GM12872 (cell line): ENCODE results near the gene APIP.

Experiments used
- TF ChIP-seq, protein P1 (sequence below): IDR thresholded peaks from 3 replicates; pipeline ENCODE4 v1.5.1; 2011; ENCODE audit warnings: low read depth, mild to moderate bottlenecking, low read length, moderate library complexity; ENCODE audit not compliant: insufficient read depth

Gene APIP

DNA sequence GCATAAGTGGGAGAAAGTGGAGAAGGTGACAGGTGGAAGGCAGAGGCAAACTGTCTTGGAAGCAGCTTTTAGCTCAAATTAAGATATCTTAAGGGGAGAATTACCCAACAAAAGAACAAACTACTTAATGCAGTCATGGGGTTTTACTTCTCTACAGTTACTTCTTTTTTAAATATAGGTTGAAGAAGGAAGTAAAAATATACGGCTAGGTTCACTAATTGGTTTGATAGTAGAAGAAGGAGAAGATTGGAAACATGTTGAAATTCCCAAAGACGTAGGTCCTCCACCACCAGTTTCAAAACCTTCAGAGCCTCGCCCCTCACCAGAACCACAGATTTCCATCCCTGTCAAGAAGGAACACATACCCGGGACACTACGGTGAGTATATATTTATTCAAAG, 41.0 kb upstream of the APIP start:
- TF ChIP-seq, protein P1, sequence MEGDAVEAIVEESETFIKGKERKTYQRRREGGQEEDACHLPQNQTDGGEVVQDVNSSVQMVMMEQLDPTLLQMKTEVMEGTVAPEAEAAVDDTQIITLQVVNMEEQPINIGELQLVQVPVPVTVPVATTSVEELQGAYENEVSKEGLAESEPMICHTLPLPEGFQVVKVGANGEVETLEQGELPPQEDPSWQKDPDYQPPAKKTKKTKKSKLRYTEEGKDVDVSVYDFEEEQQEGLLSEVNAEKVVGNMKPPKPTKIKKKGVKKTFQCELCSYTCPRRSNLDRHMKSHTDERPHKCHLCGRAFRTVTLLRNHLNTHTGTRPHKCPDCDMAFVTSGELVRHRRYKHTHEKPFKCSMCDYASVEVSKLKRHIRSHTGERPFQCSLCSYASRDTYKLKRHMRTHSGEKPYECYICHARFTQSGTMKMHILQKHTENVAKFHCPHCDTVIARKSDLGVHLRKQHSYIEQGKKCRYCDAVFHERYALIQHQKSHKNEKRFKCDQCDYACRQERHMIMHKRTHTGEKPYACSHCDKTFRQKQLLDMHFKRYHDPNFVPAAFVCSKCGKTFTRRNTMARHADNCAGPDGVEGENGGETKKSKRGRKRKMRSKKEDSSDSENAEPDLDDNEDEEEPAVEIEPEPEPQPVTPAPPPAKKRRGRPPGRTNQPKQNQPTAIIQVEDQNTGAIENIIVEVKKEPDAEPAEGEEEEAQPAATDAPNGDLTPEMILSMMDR = no peak

- TF ChIP-seq, protein P1 = no peak
Measured at GRCh38 chr11:34953955-34954354, 37.8 kb upstream of the APIP start.

GRCh38 chr11:34948696-34949095, 32.5 kb upstream of the APIP start:
- TF ChIP-seq, protein P1 = no peak

DNA sequence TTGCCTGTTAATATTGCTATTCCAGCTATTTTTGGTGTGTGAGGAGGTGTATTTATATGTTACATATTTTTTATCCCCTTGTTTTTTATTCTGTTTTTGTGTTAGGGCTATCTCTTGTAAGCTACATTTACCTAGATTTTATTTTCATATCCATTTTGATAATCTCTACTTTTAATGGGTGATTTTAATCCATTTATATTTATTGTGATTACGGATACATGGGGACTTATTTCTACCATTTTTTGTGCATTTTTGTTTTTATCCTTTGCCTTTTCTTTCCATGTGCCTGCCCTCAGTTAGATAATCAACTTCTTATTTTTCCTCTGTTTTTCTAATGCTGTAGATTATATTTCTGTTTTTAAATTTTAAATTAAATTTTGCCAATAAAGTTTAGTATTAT, 28.5 kb upstream of the APIP start:
- TF ChIP-seq, protein P1 = no peak

- TF ChIP-seq, protein P1 = no peak
Measured at GRCh38 chr11:34941688-34942087, 25.5 kb upstream of the APIP start.

DNA sequence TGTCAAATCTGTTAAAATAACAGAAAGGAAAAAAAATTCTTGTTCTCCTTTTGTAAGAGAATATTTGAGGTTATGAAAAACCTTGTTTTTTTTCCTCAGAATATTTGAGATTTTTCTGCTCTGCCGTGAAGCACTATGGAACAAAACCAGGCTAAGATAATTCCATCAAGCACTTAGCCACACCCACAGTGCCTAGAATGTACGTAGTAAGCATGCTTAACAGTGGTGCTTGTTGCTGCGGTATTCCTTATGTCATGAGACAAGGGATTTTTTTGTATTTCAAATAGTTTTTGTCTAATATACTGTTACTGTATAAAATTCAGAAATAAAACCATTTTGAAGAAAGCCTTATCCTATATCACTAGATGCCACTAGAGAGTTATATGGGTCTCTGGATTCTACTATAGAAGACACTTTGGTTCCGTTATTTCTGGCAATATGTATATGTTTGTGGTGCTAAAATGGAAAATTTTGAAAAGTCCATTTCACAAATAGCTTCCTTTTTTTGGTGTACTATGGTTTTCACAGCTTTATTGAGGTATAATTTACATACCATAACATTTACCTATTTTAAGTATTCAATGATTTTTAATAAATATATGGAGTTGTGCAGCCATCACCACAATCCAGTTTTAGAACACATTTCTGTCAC, 24.0 kb upstream of the APIP start:
- TF ChIP-seq, protein P1 = no peak

DNA sequence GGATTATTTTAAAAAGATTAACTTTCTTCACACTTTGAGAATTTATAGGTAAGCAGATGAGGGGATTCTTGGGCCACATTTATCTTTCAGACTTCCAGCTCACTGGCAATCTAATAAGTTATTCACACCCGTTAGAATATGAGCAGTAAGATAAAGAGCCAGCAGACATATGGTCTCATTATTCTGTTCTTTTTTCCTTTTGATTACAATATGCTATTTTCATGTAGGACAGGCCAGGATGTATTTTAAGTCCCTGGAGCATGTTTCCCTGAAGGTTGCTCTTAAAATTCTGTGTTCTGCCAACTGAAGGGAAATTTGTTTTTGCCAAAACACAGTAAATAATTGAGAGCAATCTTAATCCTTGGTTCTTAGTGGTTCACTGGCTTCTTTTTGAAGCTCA, 22.4 kb upstream of the APIP start:
- TF ChIP-seq, protein P1 = no peak
